Measurements from ENCODE around the gene KLRF1.

Gene KLRF1

GRCh38 chr12:9827209-9827888 is at the start of gene KLRF1:
Gene KLRF1, plus strand, starts transcription at chr12:9827481. Its CDS starts 64 bp downstream, at chr12:9827545.
- no peak for DNase-seq (ENCODE audit: low read depth in 2 of 2, low spot score in 1 of 2)

GRCh38 chr12:9779209-9779608 is 48.1 kb upstream of the KLRF1 start:
- DNase-seq (ENCODE audit: low read depth in 2 of 2, low spot score in 1 of 2) = no peak

GRCh38 chr12:9781360-9781759 is 45.9 kb upstream of the KLRF1 start:
- no peak for DNase-seq (ENCODE audit: low read depth in 2 of 2, low spot score in 1 of 2)

GRCh38 chr12:9782547-9783382 is 44.5 kb upstream of the KLRF1 start:
- no peak for DNase-seq (ENCODE audit: low read depth in 2 of 2, low spot score in 1 of 2)

- no peak for DNase-seq (ENCODE audit: low read depth in 2 of 2, low spot score in 1 of 2)
Observed at GRCh38 chr12:9784326-9784725, 43.0 kb upstream of the KLRF1 start.

GRCh38 chr12:9784816-9785215 is 42.5 kb upstream of the KLRF1 start:
- no peak for DNase-seq (ENCODE audit: low read depth in 2 of 2, low spot score in 1 of 2)

GRCh38 chr12:9786726-9787717 is 40.3 kb upstream of the KLRF1 start:
- DNase-seq (ENCODE audit: low read depth in 2 of 2, low spot score in 1 of 2) = no peak

GRCh38 chr12:9792185-9792900 is 34.9 kb upstream of the KLRF1 start:
- DNase-seq (ENCODE audit: low read depth in 2 of 2, low spot score in 1 of 2) = no peak

GRCh38 chr12:9792961-9793617 is 34.2 kb upstream of the KLRF1 start:
- DNase-seq (ENCODE audit: low read depth in 2 of 2, low spot score in 1 of 2) = no peak

GRCh38 chr12:9793779-9794395 is 33.4 kb upstream of the KLRF1 start:
- no peak for DNase-seq (ENCODE audit: low read depth in 2 of 2, low spot score in 1 of 2)

GRCh38 chr12:9794484-9795093 is 32.7 kb upstream of the KLRF1 start:
- DNase-seq (ENCODE audit: low read depth in 2 of 2, low spot score in 1 of 2) = no peak

GRCh38 chr12:9795945-9796344 is 31.3 kb upstream of the KLRF1 start:
- no peak for DNase-seq (ENCODE audit: low read depth in 2 of 2, low spot score in 1 of 2)

GRCh38 chr12:9796346-9796745 is 30.9 kb upstream of the KLRF1 start:
- no peak for DNase-seq (ENCODE audit: low read depth in 2 of 2, low spot score in 1 of 2)

- no peak for DNase-seq (ENCODE audit: low read depth in 2 of 2, low spot score in 1 of 2)
Observed at GRCh38 chr12:9796971-9797370, 30.3 kb upstream of the KLRF1 start.

- DNase-seq (ENCODE audit: low read depth in 2 of 2, low spot score in 1 of 2) = peak; percentile 22 to 43
Observed at GRCh38 chr12:9797722-9798619, 29.3 kb upstream of the KLRF1 start.

GRCh38 chr12:9799961-9800360 is 27.3 kb upstream of the KLRF1 start:
- DNase-seq (ENCODE audit: low read depth in 2 of 2, low spot score in 1 of 2) = no peak

- no peak for DNase-seq (ENCODE audit: low read depth in 2 of 2, low spot score in 1 of 2)
Observed at GRCh38 chr12:9805883-9806282, 21.4 kb upstream of the KLRF1 start.

GRCh38 chr12:9806714-9807113 is 20.6 kb upstream of the KLRF1 start:
- DNase-seq (ENCODE audit: low read depth in 2 of 2, low spot score in 1 of 2) = no peak
